ENCODE measurements around the gene TRIM45. TPM values are rescaled to one million over a fixed set of nuclear protein-coding genes. Genes with fewer than 3 reads are reported as not detected.
A peak's percentile ranks its signal among the peaks of the same experiment; 100 is the strongest.
"Not testable (repeated sequence)": the region's sequence is repeated elsewhere in the genome, so short reads cannot be mapped to it uniquely, and the experiment has no call there.

TRIM45 gene
- total RNA-seq, 1 donor from 2014 or later, result 2.1 TPM

- H3K9me3 ChIP-seq, result no peaks in the 10 kb centered on the region
- ATAC-seq, result peak in 1 of 2 donors; percentile 1
- H3K27ac ChIP-seq, result peak overlapping the region; percentile 88
- no peaks in the 10 kb centered on the region for H3K27me3 ChIP-seq (ENCODE audit: low read depth)
- peak; percentile 17 for TF ChIP-seq CTCF (IDR thresholded peaks at IDR 0.05)
- no peaks in the 10 kb centered on the region for H3K36me3 ChIP-seq
- peaks cover 15% of the 10 kb centered on the region for H3K4me1 ChIP-seq
- intact Hi-C loops (cut with DNase I), result no loop called here
- H3K4me3 ChIP-seq, result peak overlapping the region; percentile 68
- no peak for DNase-seq
Observed at GRCh38 chr1:117122330-117123025, 929 bp upstream of the TRIM45 start.

DNA sequence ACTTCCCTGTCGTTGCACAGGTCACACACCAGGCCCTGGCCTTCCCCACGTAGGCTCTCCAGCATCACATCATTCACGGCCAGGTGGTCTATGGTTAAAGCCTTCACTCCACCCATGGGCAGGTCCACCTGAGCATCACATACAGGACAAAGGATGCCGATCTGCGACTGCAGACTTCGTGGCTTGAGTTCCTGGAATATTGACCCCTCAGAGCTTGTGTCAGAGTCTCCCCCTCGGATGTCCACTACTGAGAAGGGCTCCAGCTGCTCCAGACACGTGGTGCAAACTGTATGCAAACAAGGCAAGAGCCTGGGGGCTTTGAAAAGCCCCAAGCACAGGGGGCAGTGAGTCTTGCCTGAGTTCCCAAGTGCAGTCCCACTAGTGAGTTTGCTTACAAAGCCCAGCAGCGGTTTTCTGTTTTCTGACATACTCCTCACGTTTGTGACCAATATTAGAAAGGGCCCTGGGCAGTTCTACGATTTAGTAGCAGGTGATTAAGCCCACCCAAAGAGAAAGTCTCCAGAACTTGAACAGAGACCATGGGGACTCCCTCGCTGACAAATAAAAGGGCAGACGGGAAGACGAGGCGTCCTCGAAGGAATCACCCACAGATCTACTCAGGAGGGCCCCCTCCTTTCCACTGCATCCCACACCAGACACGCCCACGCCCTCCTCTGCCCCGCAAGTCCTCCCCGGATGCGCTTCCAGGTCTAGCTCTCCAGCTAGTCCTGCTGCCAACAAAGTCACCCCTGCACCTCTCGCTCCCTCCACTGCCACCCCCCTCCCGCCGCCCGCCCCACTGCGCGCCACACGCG is 568 bp downstream of the TRIM45 start:
- Histone ChIP-seq H3K4me1 (peaks cover 15% of the 10 kb centered on the region), H3K9me3 (no peaks in the 10 kb centered on the region), H3K27ac (peak overlapping the region; percentile 88), H3K27me3 (ENCODE audit: low read depth) (no peaks in the 10 kb centered on the region), H3K36me3 (no peaks in the 10 kb centered on the region), H3K4me3 (peak overlapping the region; percentile 68)
- no peak for TF ChIP-seq CTCF (IDR thresholded peaks at IDR 0.05)
- intact Hi-C loops (cut with DNase I), result no loop called here
- ATAC-seq, result peak; percentile 45 to 54
- DNase-seq, result no peak

DNA sequence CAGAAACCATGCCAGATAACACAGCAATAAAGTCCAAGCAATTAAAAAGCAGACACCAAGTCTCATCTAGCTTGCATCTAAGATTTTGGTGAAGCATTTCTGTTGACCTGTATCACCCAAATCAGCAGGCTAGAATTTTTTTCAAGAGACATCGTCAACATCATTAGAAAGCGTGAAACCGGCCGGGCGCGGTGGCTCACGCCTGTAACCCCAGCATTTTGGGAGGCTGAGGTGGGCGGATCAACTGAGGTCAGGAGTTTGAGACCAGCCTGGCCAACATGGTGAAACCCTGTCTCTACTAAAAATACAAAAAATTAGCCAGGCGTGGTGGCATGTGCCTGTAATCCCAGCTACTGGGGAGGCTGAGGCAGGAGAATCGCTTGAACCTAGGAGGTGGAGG is 2.4 kb downstream of the TRIM45 start:
- intact Hi-C loops (cut with DNase I), result not testable (repeated sequence)

DNA sequence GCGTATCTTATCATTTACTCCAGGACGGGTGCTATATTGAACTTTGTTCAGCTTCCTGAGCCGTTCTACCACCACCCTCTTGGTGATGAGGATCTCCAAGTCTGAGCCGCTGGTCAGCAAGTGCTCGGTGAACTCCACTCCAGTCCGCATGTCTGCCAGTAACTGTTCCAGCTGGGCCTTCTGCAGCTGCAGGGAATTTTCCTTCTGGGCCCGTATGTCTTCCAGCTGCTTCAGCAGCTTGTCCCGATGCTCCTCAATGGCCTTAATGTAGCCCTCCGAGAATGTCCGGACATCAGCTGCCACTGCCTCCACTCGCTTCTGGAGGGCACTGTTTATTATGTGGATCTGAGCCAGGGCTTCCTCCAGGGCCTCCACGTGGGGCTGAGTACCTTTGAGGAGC is 3.4 kb downstream of the TRIM45 start:
- no peak overlapping the region for H3K27ac ChIP-seq
- H3K4me3 ChIP-seq, result no peak overlapping the region
- DNase-seq (no peak), ATAC-seq (no peak)
- no peaks in the 10 kb centered on the region for H3K36me3 ChIP-seq
- intact Hi-C loops (cut with DNase I), result no loop called here
- H3K9me3 ChIP-seq, result no peaks in the 10 kb centered on the region
- TF ChIP-seq CTCF (IDR thresholded peaks at IDR 0.05), result no peak
- peaks cover 15% of the 10 kb centered on the region for H3K4me1 ChIP-seq
- no peaks in the 10 kb centered on the region for H3K27me3 ChIP-seq (ENCODE audit: low read depth)

More for the DNA sequence above, 2.4 kb downstream of the TRIM45 start:
- H3K4me3 ChIP-seq; H3K27ac ChIP-seq; DNase-seq; H3K36me3 ChIP-seq; ATAC-seq; H3K9me3 ChIP-seq; H3K27me3 ChIP-seq (ENCODE audit: low read depth): not testable (repeated sequence)
- H3K4me1 ChIP-seq, result peaks cover 15% of the 10 kb centered on the region

- DNase-seq, result no peak
- intact Hi-C loops (cut with DNase I), result no loop called here
- H3K27ac ChIP-seq, result no peak overlapping the region
- H3K27me3 ChIP-seq (ENCODE audit: low read depth), result no peaks in the 10 kb centered on the region
- TF ChIP-seq CTCF (IDR thresholded peaks at IDR 0.05), result no peak
- no peak for ATAC-seq
- H3K4me1 ChIP-seq, result peaks cover 15% of the 10 kb centered on the region
- H3K36me3 ChIP-seq, result no peaks in the 10 kb centered on the region
- no peak overlapping the region for H3K4me3 ChIP-seq
- H3K9me3 ChIP-seq, result no peaks in the 10 kb centered on the region
Observed at GRCh38 chr1:117117697-117118096, 3.9 kb downstream of the TRIM45 start.

DNA sequence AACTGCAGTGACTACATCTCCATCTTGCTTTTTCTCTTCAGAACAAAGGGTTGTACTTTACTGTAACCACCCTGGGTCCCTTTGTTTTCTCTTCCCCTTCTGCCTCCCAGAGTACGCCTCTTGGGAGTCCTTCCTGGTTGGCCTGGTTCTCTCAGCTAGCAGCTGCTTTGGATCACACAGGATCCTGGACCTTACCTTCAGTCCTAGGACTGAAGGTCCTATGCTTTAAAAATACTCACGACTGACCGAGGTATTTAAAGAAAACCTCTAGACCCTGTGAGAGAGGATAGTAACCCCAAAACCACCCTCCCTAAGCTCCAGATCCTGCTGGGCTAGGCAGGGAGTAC is 4.8 kb downstream of the TRIM45 start:
- no peak for ATAC-seq
- H3K27ac ChIP-seq, result no peak overlapping the region
- H3K36me3 ChIP-seq, result no peaks in the 10 kb centered on the region
- no peak for DNase-seq
- no peaks in the 10 kb centered on the region for H3K9me3 ChIP-seq
- H3K27me3 ChIP-seq (ENCODE audit: low read depth), result no peaks in the 10 kb centered on the region
- no peak overlapping the region for H3K4me3 ChIP-seq
- intact Hi-C loops (cut with DNase I), result no loop called here
- TF ChIP-seq CTCF (IDR thresholded peaks at IDR 0.05), result no peak
- peaks cover 9% of the 10 kb centered on the region for H3K4me1 ChIP-seq
